NCI-H2081 (cell line): ENCODE results near the gene BCL2L2.
"Not testable (repeated sequence)": the region's sequence is repeated elsewhere in the genome, so short reads cannot be mapped to it uniquely, and the experiment has no call there.

Experiments
- DNase-seq, 2 experiments: peaks; one replicate each; lab custom pipeline; 2025; lab: John Stamatoyannopoulos, UW

Gene BCL2L2

GRCh38 chr14:23306412-23307145, at the start of gene BCL2L2:
TSS of gene BCL2L2 (plus strand) at chr14:23306833. CDS start at chr14:23307768, 935 bp downstream.
- DNase-seq, result peak; percentile 88

- no peak for DNase-seq
Observed at GRCh38 chr14:23258256-23258655, 48.4 kb upstream of the BCL2L2 start.

GRCh38 chr14:23259426-23259825, 47.2 kb upstream of the BCL2L2 start:
- no peak for DNase-seq

GRCh38 chr14:23260849-23261248, 45.8 kb upstream of the BCL2L2 start:
- DNase-seq, result not testable (repeated sequence)

GRCh38 chr14:23269193-23269592, 37.4 kb upstream of the BCL2L2 start:
- no peak for DNase-seq

GRCh38 chr14:23275412-23275811, 31.2 kb upstream of the BCL2L2 start:
- DNase-seq, result no peak

- no peak for DNase-seq
Observed at GRCh38 chr14:23277189-23277588, 29.4 kb upstream of the BCL2L2 start.

- DNase-seq, result not testable (repeated sequence)
Observed at GRCh38 chr14:23277928-23278327, 28.7 kb upstream of the BCL2L2 start.

GRCh38 chr14:23281247-23281646, 25.4 kb upstream of the BCL2L2 start:
- no peak for DNase-seq

- peak in 1 of 2 experiments; percentile 26 for DNase-seq
Observed at GRCh38 chr14:23284654-23285529, 21.7 kb upstream of the BCL2L2 start.

- DNase-seq, result no peak
Observed at GRCh38 chr14:23285530-23286019, 21.1 kb upstream of the BCL2L2 start.

- DNase-seq, result peak; percentile 97 to 99
Observed at GRCh38 chr14:23286020-23286901, 20.4 kb upstream of the BCL2L2 start, which contains the start of gene HOMEZ. TSS of gene HOMEZ (minus strand) at chr14:23286132. CDS start at chr14:23285952, 180 bp downstream.

- DNase-seq, result no peak
Observed at GRCh38 chr14:23286902-23287479, 19.6 kb upstream of the BCL2L2 start.

- DNase-seq, result peak; percentile 53 to 61
Observed at GRCh38 chr14:23294734-23295561, 11.7 kb upstream of the BCL2L2 start.

- no peak for DNase-seq
Observed at GRCh38 chr14:23296012-23296777, 10.4 kb upstream of the BCL2L2 start.

GRCh38 chr14:23297096-23297495, 9.5 kb upstream of the BCL2L2 start:
- DNase-seq, result no peak

- DNase-seq, result no peak
Observed at GRCh38 chr14:23297611-23298277, 8.9 kb upstream of the BCL2L2 start.

- peak; percentile 20 to 58 for DNase-seq
Observed at GRCh38 chr14:23299211-23299957, 7.2 kb upstream of the BCL2L2 start.
